Measurements from ENCODE around the gene RERE. TPM values are rescaled to one million over a fixed set of nuclear protein-coding genes. Genes with fewer than 3 reads are reported as not detected.

Gene RERE
- total and polyA plus RNA-seq, 2 donors: 69.0 to 168 TPM

DNA sequence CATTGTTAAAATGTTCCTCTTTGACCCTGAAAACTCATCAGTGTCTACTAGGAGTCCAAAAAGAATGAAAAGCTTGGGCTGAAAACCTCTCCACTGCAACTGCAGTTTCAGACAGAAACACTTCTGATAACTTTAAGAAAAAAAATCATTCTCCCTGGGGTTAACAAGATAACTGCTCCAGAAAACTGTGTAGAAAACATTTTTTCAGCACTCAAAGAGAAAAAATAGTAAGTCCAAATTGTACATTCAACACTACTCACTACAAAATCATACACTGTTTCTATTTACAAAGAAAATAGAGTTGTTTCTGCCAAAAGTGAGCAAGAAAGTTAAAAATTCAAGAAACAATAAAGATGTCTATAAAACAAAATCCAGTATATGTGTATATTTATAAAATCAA, 157.8 kb downstream of the RERE start:
- DNase-seq (ENCODE audit: extremely low spot score): no peak
- Histone ChIP-seq H3K36me3 (ENCODE audit: insufficient read depth) (no peaks in the 10 kb centered on the region), H3K27ac (ENCODE audit: low read depth) (no peak overlapping the region), H3K4me1 (ENCODE audit: insufficient read depth) (peaks cover 2% of the 10 kb centered on the region), H3K4me3 (ENCODE audit: low read depth, low read length) (no peak overlapping the region)

DNA sequence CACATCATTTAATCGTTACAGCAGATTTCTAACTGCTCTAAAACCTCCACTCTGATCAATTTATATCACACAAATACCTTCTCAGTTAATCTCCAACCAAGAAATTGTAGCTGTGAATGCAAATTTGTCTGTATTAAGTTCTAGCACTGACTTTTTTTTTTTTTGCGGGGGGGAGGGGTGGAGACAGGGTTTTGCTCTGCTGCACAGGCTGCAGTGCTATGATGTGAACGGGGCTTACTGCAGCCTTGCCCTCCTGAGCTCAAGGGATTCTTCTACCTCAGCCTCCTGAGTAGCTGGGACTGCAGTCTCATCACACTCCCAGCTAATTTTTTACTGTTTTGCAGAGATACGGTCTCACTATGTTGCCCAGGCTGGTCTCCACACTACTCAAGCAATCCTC, 163.6 kb downstream of the RERE start:
- Histone ChIP-seq H3K4me3 (ENCODE audit: low read depth, low read length) (no peak overlapping the region), H3K27ac (ENCODE audit: low read depth) (no peak overlapping the region), H3K4me1 (ENCODE audit: insufficient read depth) (peaks cover 2% of the 10 kb centered on the region), H3K36me3 (ENCODE audit: insufficient read depth) (no peaks in the 10 kb centered on the region)
- WGBS: 89% methylated on average over 4 of the region's 4 CpGs
- DNase-seq (ENCODE audit: extremely low spot score): no peak

DNA sequence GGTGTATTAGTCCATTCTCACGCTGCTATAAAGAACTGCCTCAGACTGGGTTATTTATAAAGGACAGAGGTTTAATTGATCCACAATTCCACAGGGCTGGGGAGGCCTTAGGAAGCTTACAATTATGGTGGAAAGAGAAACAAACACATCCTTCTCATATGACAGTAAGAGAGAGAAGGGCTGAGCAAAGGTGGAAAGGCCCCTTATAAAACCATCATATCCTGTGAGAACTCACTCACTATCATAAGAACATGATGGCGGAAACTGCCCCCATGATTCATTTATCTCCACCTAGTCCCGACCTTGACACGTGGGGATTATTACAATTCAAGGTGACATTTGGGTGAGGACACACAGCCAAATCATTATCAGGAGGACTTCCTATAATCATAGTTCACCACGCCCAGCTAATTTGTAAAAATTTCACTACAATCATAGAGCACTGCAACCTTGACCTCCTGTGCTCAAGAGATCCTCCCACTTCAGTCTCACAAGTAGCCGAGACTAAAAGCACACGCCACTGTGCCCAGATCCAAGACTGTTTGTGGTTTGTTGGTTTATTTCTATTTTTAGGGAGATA, 164.9 kb downstream of the RERE start:
- H3K27ac ChIP-seq (ENCODE audit: low read depth): no peak overlapping the region
- WGBS: 63% methylated on average over 7 of the region's 7 CpGs
- DNase-seq (ENCODE audit: extremely low spot score): no peak
- no peaks in the 10 kb centered on the region for H3K36me3 ChIP-seq (ENCODE audit: insufficient read depth)
- H3K4me1 ChIP-seq (ENCODE audit: insufficient read depth): peaks cover 2% of the 10 kb centered on the region
- H3K4me3 ChIP-seq (ENCODE audit: low read depth, low read length): no peak overlapping the region

DNA sequence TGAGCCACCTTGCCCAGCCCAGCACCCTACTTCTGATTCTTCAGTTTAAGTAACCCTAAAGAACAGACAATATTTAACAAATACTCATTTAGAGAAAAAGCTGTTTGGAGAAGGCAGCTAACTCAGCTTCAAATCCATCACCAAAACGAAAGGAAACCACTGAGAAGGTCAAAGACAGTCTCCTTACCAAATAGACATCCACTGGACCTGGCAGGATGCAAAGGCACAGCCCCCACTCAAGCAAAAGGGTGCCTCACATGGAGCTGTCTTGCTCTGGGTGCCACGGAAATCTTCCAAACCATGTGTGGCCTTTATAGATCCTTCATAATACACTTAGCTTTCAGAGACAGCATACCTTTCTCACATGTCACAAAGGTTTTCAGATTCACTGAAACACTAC, 165.5 kb downstream of the RERE start:
- no peak overlapping the region for H3K27ac ChIP-seq (ENCODE audit: low read depth)
- H3K36me3 ChIP-seq (ENCODE audit: insufficient read depth): no peaks in the 10 kb centered on the region
- no peak for DNase-seq (ENCODE audit: extremely low spot score)
- 71% methylated on average over 2 of the region's 2 CpGs for WGBS
- H3K4me1 ChIP-seq (ENCODE audit: insufficient read depth): peaks cover 2% of the 10 kb centered on the region
- H3K4me3 ChIP-seq (ENCODE audit: low read depth, low read length): no peak overlapping the region

DNA sequence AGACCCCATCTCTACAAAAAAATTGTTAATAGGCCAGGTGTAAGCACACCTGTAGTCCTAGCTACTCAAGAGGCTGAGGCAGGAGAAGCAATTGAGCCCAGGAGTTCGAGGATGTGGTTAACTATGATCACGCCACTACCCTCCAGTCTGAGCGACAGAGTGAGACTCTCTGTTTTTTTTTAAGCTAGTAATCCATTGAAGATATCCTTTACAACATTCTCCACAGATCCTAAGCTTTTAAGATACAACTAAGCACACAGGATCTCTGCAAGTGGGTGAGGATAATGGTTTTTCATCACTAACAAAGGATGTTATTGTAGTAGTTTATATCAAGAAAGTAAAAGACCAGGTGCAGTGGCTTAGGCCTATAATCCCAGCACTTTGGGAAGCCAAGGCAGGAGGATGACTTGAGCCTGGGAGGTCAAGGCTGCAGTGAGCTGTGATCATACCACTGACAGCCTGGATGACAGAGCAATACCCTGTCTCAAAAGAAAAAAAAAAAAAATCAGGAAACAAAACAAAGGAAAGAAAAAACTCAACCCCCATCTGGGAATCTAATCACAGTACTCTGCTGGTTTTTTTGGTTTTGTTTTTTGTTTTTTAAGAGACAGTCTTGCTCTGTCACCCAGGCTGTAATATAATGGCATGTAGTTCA, 166.1 kb downstream of the RERE start:
- Histone ChIP-seq H3K27ac (ENCODE audit: low read depth) (no peak overlapping the region), H3K4me1 (ENCODE audit: insufficient read depth) (peaks cover 2% of the 10 kb centered on the region)
- no peak for DNase-seq (ENCODE audit: extremely low spot score)

DNA sequence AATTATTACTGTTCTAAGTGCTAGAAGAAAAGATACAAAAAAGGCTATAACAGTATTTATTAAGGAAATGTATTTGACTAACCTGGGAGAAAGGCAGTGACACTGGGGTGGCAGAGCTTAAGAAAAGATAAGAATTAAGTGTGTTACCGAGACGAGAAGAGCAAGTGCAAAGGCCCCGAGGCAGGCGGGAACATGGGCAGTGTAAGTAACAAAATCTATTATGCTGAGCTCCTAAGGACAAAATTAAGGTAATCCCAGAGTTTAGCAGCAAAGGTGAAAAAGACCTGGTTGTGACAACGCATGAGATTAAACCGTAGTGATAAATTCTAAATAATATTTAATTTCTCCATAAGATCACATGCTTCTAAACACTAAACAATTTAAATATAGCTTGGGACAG, 167.6 kb downstream of the RERE start:
- H3K27ac ChIP-seq (ENCODE audit: low read depth): no peak overlapping the region
- no peak for DNase-seq (ENCODE audit: extremely low spot score)
- H3K4me1 ChIP-seq (ENCODE audit: insufficient read depth): peaks cover 2% of the 10 kb centered on the region
- H3K36me3 ChIP-seq (ENCODE audit: insufficient read depth): no peaks in the 10 kb centered on the region
- no peak overlapping the region for H3K4me3 ChIP-seq (ENCODE audit: low read depth, low read length)
- WGBS: 98% methylated on average over 6 of the region's 6 CpGs

More for the DNA sequence above, 166.1 kb downstream of the RERE start:
- Histone ChIP-seq H3K4me3 (ENCODE audit: low read depth, low read length) (no peak overlapping the region), H3K36me3 (ENCODE audit: insufficient read depth) (no peaks in the 10 kb centered on the region)
- 57% methylated on average over 3 of the region's 3 CpGs for WGBS

DNA sequence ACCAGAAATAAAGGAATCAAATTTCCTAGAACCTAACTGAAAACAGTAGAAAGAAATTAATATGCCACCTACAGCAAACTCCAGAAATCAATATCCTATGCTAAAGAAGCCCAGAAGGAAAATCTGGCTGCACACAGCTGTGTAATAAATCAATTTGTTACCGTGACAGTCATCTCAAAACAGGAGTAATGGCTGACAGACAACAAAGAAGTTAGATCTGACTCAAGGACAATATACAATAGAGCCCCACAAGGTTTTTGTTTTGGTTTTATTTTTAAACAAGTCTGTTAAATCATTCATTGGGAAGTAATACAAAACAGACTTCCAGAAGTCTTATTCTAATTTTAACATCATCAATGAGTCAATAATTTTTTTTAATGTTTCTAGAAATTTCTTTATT, 168.4 kb downstream of the RERE start:
- Histone ChIP-seq H3K27ac (ENCODE audit: low read depth) (no peak overlapping the region), H3K36me3 (ENCODE audit: insufficient read depth) (no peaks in the 10 kb centered on the region), H3K4me1 (ENCODE audit: insufficient read depth) (peaks cover 2% of the 10 kb centered on the region), H3K4me3 (ENCODE audit: low read depth, low read length) (no peak overlapping the region)
- no peak for DNase-seq (ENCODE audit: extremely low spot score)
- WGBS: 77% methylated on average over 1 of the region's 1 CpG

DNA sequence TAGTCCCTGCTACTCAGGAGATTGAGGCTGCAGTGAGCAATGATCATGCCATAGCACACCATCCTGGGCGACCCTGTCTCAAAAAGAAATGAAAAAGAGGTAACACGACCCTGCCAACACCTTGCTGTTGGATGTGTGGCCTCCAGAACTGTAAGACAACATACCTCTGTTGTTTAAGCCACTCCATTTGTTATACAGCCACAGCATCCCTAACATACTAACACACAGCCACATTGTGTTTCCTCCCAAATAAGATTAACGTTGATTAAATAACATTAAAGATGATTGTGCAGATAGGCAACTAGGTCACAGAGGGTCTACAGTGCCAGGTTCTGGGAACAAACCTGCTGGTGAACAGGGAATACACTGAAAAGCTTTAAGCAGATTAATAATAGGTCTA, 170.4 kb downstream of the RERE start:
- Histone ChIP-seq H3K4me1 (ENCODE audit: insufficient read depth) (peaks cover 2% of the 10 kb centered on the region), H3K27ac (ENCODE audit: low read depth) (no peak overlapping the region)
- WGBS: 85% methylated on average over 3 of the region's 3 CpGs

DNA sequence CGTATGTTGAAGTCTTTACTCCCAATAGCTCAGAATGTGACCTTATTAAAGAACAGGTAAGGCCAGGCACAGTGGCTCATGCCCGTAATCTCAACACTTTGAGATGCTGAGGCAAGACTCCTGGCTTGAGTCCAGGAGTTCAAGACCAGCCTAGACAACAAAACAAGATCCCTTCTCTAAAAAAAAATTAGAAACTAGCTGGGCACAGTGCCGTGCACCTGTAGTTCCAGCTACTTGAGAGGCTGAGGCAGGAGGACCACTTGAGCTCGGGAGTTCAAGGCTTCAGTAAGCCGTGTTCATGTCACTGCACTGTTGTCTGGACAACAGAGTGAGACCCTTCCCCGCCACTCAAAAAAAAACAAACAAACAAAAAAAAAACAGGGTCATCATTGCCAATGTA, 171.3 kb downstream of the RERE start:
- peaks cover 1% of the 10 kb centered on the region for H3K4me1 ChIP-seq (ENCODE audit: insufficient read depth)
- no peaks in the 10 kb centered on the region for H3K36me3 ChIP-seq (ENCODE audit: insufficient read depth)
- no peak overlapping the region for H3K4me3 ChIP-seq (ENCODE audit: low read depth, low read length)
- DNase-seq (ENCODE audit: extremely low spot score): no peak
- WGBS: 92% methylated on average over 6 of the region's 6 CpGs
- H3K27ac ChIP-seq (ENCODE audit: low read depth): peak overlapping the region; percentile 23

More for the DNA sequence above, 170.4 kb downstream of the RERE start:
- H3K4me3 ChIP-seq (ENCODE audit: low read depth, low read length): no peak overlapping the region
- no peak for DNase-seq (ENCODE audit: extremely low spot score)
- H3K36me3 ChIP-seq (ENCODE audit: insufficient read depth): no peaks in the 10 kb centered on the region

DNA sequence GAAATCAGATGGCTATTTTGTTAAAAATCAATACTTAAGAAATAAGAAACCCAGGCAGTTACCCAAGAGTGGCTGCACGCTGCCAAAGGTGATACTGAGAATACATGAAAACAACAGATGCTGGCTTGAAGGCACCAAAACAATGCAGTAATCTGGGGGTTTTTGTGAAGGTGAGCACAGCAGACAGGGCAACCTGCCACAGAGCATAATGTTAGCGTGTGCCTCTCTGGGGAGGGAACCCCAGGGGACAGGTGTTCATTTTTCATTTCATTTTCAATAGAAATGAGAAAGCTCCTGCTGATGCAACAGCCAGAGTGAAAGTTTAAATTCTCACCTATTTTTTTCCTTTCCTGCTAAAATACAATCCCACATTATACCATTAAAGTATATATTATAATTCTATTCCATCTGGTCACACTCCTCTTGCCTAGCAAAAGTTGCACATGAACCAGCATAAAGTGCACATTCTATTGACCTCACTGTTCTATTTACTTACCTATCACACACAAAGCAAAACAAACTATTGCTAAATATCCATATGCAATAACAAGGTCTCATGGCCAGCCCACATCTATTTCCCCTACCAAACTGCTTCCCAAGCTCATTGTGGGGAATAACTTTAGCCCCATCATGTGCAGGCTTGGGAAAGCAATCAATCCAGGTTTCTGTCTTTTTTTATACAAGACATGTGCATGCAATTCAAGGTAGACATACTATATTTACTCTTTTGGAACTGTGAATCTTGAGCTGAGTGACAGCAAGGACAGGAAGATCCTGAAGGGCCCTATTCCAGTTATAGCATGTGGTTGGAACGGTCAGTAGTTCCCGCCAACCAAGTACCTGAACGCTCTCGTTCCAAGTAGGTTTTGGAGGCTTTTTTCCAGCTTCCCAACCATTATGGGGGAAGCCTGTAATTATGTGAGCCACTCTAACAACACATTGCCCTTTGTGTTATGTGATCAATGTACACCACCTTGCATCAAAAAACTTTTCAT, 173.6 kb downstream of the RERE start:
- no peak for DNase-seq (ENCODE audit: extremely low spot score)
- Histone ChIP-seq H3K36me3 (ENCODE audit: insufficient read depth) (no peaks in the 10 kb centered on the region), H3K4me3 (ENCODE audit: low read depth, low read length) (no peak overlapping the region), H3K4me1 (ENCODE audit: insufficient read depth) (no peaks in the 10 kb centered on the region), H3K27ac (ENCODE audit: low read depth) (no peak overlapping the region)
- 87% methylated on average over 6 of the region's 6 CpGs for WGBS

DNA sequence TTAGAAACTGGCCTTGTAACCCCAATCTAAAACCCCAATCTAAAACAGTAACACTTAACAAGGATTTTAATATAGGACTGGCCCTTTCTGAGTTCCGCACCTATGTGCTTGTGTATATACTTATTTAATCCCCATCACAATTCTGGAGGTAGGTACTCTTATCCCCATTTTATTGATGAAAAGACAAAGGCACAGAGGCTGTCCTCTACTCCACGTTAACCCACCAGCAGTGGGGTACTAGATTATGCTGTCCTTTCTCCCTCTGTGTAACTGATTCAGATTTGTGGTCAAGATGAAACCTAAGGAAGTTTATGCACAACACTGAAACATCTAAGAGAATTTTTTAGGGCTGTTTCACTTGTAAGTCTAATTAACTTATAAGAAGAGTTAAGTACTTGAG, 175.3 kb downstream of the RERE start:
- Histone ChIP-seq H3K36me3 (ENCODE audit: insufficient read depth) (no peaks in the 10 kb centered on the region), H3K4me1 (ENCODE audit: insufficient read depth) (no peaks in the 10 kb centered on the region), H3K4me3 (ENCODE audit: low read depth, low read length) (no peak overlapping the region), H3K27ac (ENCODE audit: low read depth) (no peak overlapping the region)
- DNase-seq (ENCODE audit: extremely low spot score): no peak
- WGBS: 98% methylated on average over 2 of the region's 2 CpGs

DNA sequence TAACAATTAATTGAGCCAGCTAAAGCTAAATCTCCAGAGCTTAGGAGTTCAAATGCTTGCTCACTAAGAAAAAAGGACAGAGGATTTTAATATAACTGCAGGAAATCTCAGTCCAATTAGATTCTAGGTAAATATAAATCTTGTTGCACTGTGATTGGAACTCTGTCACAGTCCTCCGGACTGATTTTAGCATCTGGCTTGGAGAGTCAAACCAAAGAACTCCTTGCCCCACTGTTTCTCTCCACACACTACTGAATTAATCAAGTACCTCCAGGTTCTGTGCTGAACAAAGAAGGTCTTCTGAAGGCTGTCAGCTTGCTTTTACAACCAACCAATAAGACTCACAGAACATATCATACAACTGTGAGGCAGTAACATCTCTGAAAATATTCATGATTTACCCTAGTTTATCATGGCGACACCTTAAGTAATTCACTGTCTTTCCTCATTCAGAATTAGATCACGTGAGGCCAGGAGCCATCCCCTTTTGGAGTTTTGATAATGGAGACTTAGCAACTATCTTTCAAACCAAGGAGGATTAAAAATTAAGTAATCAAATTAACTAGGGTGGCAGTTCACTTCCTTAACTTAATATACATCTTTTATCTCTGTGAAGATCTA, 176.0 kb downstream of the RERE start:
- Histone ChIP-seq H3K4me3 (ENCODE audit: low read depth, low read length) (no peak overlapping the region), H3K4me1 (ENCODE audit: insufficient read depth) (no peaks in the 10 kb centered on the region), H3K36me3 (ENCODE audit: insufficient read depth) (no peaks in the 10 kb centered on the region), H3K27ac (ENCODE audit: low read depth) (no peak overlapping the region)
- WGBS: 73% methylated on average over 3 of the region's 3 CpGs
- DNase-seq (ENCODE audit: extremely low spot score): no peak

DNA sequence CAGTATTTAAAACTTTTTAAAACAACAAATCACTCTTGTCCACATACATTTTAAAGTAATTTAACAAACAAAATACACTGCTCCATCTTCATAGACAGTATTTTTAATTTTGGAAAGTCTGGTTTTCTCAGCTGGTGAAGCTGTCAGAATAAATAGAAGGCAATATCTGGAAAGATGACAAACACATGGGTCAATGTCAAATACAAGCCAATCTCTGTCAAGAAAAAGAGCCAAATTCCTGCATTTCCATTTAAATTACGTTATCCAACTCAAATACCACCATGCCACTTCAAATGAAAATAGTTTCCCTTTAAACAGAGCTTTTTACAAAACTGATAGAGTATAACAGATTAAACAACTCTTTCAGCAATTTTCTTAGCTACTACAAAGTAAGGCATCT, 176.5 kb downstream of the RERE start:
- H3K27ac ChIP-seq (ENCODE audit: low read depth): no peak overlapping the region
- no peak overlapping the region for H3K4me3 ChIP-seq (ENCODE audit: low read depth, low read length)
- DNase-seq (ENCODE audit: extremely low spot score): no peak
- WGBS: 52% methylated on average over 1 of the region's 1 CpG
- no peaks in the 10 kb centered on the region for H3K36me3 ChIP-seq (ENCODE audit: insufficient read depth)
- H3K4me1 ChIP-seq (ENCODE audit: insufficient read depth): no peaks in the 10 kb centered on the region
